Epithelial cell of proximal tubule (primary cell): Measurements from ENCODE around the gene CLDN19. TPM values are rescaled to one million over a fixed set of nuclear protein-coding genes. Genes with fewer than 3 reads are reported as not detected.

Experiments used
- DNase-seq: peaks from one replicate; pipeline ENCODE4 v3.0.0-alpha.2; 2011; ENCODE audit warnings: low read depth
- H3K4me3 ChIP-seq: 2 replicates; pipeline ENCODE4 v1.5.1; 2011; ENCODE audit warnings: low read depth, mild to moderate bottlenecking, low read length
- total RNA-seq: library from RNA; depleted of rRNA; stranded (reverse); fragments of >200 nt; gene quantifications from 2 replicates; pipeline ENCODE4 v1.2.3, GENCODE V29; 2015
- TF ChIP-seq, protein P1 (sequence below): conservative IDR thresholded peaks from 2 replicates; pipeline ENCODE4 v1.5.1; 2012; ENCODE audit warnings: low read depth, mild to moderate bottlenecking, low read length

The CLDN19 gene
- total RNA-seq, 1 donor from 2014 or later = 1.2 TPM

DNA sequence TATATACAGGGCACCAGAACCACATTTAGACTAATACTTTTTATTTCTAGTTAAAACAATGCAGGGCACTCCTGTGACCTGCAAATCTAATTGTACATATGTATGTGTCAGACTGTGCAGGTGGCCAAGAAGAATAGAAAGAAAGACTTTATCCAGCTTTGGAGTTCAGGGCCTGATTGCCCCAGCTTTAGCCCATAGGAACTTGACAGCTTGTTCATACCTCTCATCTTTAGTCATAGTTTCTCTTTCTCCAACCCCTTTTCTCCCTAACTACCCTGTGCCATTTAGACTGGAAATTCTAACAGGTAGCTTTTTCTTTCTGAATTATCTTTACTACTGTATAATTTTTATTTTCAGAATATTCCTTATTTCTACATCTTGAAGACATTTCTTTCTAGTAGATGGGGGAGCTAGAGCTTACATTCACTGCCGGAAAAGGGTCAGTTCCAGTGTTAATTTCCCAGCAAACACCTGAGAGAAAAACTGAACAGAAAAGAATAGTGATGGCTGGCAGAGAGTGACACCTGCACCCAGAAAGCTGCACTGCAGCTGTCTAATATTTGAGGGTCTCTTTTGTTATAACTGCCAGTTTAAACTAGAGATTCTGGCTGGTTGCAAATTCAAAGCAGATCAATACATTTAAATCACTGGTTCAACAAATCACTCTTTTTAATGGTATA is 49.4 kb downstream of the CLDN19 start:
- H3K4me3 ChIP-seq = no peak overlapping the region
- TF ChIP-seq, protein P1, sequence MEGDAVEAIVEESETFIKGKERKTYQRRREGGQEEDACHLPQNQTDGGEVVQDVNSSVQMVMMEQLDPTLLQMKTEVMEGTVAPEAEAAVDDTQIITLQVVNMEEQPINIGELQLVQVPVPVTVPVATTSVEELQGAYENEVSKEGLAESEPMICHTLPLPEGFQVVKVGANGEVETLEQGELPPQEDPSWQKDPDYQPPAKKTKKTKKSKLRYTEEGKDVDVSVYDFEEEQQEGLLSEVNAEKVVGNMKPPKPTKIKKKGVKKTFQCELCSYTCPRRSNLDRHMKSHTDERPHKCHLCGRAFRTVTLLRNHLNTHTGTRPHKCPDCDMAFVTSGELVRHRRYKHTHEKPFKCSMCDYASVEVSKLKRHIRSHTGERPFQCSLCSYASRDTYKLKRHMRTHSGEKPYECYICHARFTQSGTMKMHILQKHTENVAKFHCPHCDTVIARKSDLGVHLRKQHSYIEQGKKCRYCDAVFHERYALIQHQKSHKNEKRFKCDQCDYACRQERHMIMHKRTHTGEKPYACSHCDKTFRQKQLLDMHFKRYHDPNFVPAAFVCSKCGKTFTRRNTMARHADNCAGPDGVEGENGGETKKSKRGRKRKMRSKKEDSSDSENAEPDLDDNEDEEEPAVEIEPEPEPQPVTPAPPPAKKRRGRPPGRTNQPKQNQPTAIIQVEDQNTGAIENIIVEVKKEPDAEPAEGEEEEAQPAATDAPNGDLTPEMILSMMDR = peak; percentile 52
- DNase-seq = no peak

DNA sequence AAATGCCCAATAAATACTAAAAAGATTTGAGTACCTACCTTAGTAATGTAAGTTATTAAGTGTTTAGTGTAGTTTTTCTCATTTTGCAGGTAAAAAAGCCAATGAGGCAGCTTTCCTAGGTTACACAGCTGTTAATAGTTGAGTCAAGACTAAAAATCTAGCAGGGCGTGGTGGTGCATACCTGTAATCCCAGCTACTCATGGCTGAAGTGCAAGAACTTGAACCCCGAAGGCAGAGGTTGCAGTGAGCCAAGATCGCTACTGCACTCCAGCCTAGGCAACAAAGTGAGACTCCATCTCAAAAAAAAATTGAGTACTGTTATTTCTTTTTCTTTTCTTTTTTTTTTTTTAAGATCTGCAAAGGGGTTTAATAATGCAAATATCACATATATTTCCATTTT is 50.1 kb downstream of the CLDN19 start:
- TF ChIP-seq, protein P1 = no peak
- DNase-seq = no peak
- no peak overlapping the region for H3K4me3 ChIP-seq

DNA sequence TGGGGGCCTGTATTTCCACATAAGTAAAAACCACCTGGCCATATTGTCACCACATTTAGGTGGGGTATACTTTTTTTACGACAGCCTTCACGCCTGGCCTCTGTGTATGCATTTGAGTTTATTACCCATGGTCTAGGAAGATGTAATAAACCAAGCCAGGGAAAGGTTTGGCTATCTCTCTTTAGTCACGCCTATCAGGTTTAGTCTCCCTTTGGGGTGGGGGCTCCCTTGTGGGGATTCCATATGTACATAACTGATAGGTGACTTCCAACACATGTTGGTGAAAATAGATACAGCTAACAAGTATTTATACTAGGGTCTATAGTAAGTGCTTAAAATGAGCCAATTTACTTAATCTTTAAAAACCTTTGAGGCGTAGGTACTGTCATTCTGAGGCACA is 53.6 kb downstream of the CLDN19 start:
- no peak for DNase-seq
- TF ChIP-seq, protein P1 = no peak
- no peak overlapping the region for H3K4me3 ChIP-seq

DNA sequence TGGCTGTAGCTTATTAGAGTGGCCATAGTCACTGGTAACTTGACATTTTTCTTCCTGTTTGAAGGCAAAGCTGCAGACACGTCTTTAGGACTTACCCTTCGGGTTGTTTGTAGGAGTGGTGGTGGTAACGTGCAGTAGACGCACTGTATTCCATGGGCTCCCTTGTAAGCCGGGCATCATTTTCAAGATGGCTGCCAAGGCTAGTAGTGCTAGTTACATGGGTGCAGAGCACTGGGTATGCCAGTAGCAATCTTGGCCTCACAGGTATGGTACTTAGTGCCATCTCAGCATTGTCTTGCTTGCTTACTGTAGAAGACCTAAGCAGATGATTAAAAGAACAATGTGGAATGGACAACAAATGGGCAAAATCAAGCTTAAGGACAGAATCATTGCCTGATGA is 55.9 kb downstream of the CLDN19 start:
- DNase-seq = no peak
- H3K4me3 ChIP-seq = peak overlapping the region; percentile 89
- TF ChIP-seq, protein P1 = no peak

Other genes with a start within 250 kb of the CLDN19 start
- gene PPIH, start 81.8 kb downstream of the CLDN19 start, total RNA-seq = 59.8 and 76.7 TPM in 2 replicates
- 790 and 1,074 TPM in 2 replicates for gene YBX1, start 57.8 kb downstream of the CLDN19 start, total RNA-seq
- 44.4 and 51.9 TPM in 2 replicates for gene P3H1, start 26.8 kb upstream of the CLDN19 start, total RNA-seq
- 6.1 and 7.8 TPM in 2 replicates for gene C1orf50, start 27.0 kb upstream of the CLDN19 start, total RNA-seq
- not detected in 2 replicates for gene TMEM269, start 44.8 kb upstream of the CLDN19 start, total RNA-seq
- 3.6 and 8.4 TPM in 2 replicates for gene ERMAP, start 76.9 kb upstream of the CLDN19 start, total RNA-seq
- 38.3 and 47.5 TPM in 2 replicates for gene SVBP, start 77.2 kb upstream of the CLDN19 start, total RNA-seq
- 3.7 and 9.0 TPM in 2 replicates for gene ZNF691, start 106.4 kb upstream of the CLDN19 start, total RNA-seq
- 374 and 598 TPM in 2 replicates for gene SLC2A1, start 218.6 kb upstream of the CLDN19 start, total RNA-seq